Activated CD8-positive, alpha-beta T cell treated with anti-CD3 and anti-CD28 coated beads for 36 hours (primary cell): ENCODE measurements around the gene OR13F1. TPM values are rescaled to one million over a fixed set of nuclear protein-coding genes. Genes with fewer than 3 reads are reported as not detected.
"Not testable (repeated sequence)": the region's sequence is repeated elsewhere in the genome, so short reads cannot be mapped to it uniquely, and the experiment has no call there.

Experiments
- ATAC-seq: fragments of 200-7000 bp; cut with Tn5 transposase; one replicate; pipeline ENCODE4 v1.10.0; 2021; ENCODE audit warnings: mild to moderate bottlenecking, moderate library complexity
- CTCF ChIA-PET: fragments of 350-600 bp; sonication (Branson Sonifier 250); formaldehyde crosslinking; loops from one replicate; lab custom pipeline; 2021; ENCODE audit warnings: antibody characterized with exemption; lab: Charles Lee
- POLR2A ChIA-PET: fragments of 350-600 bp; sonication (Branson Sonifier 250); formaldehyde crosslinking; loops from one replicate; lab custom pipeline; 2021; ENCODE audit warnings: antibody characterized with exemption; lab: Charles Lee
- DNase-seq: peaks from one replicate; pipeline ENCODE4 v3.0.0-alpha.2; 2020
- H3K27ac Mint-ChIP-seq: one replicate; pipeline ENCODE4 v1.8.0; 2021; ENCODE audit warnings: mild to moderate bottlenecking, mixed read lengths
- H3K27me3 Mint-ChIP-seq: one replicate; pipeline ENCODE4 v1.8.0; 2021; ENCODE audit warnings: mixed read lengths
- H3K36me3 Mint-ChIP-seq: one replicate; pipeline ENCODE4 v1.8.0; 2021; ENCODE audit warnings: low read depth, mixed read lengths
- H3K4me1 Mint-ChIP-seq: one replicate; pipeline ENCODE4 v1.8.0; 2021; ENCODE audit warnings: low read depth, mixed read lengths
- H3K4me3 Mint-ChIP-seq: one replicate; pipeline ENCODE4 v1.8.0; 2021; ENCODE audit warnings: mild to moderate bottlenecking, moderate library complexity, mixed read lengths
- H3K9me3 Mint-ChIP-seq: one replicate; pipeline ENCODE4 v1.8.0; 2021; ENCODE audit warnings: mixed read lengths
- CTCF ChIP-seq: fragments of 200-600 bp; IDR thresholded peaks from one replicate; pipeline ENCODE4 v1.8.0; 2022; ENCODE audit warnings: antibody characterized with exemption, mild to moderate bottlenecking
- intact Hi-C: fragments of 100-400 bp; cut with micrococcal nuclease; formaldehyde crosslinking; loops from one replicate; pipeline ENCODE4 v1.10.0; 2022
- total RNA-seq, 2 experiments: library from RNA; stranded (reverse); gene quantifications; one replicate each; pipeline ENCODE4 v1.2.3, GENCODE V29; 2021

OR13F1 gene
- total RNA-seq, 2 experiments from 2014 or later, result not detected

- H3K27me3 Mint-ChIP-seq, result peaks cover 1% of the 10 kb centered on the region
- TF ChIP-seq CTCF, result no peak
- ATAC-seq (no peak), DNase-seq (no peak)
- no peaks in the 10 kb centered on the region for H3K36me3 Mint-ChIP-seq
- no peak overlapping the region for H3K4me3 Mint-ChIP-seq
- H3K4me1 Mint-ChIP-seq, result no peaks in the 10 kb centered on the region
- no peaks in the 10 kb centered on the region for H3K9me3 Mint-ChIP-seq
- CTCF ChIA-PET, result no interaction called here
- intact Hi-C loops, result no loop called here
- no peak overlapping the region for H3K27ac Mint-ChIP-seq
- POLR2A ChIA-PET, result no interaction called here
Observed at GRCh38 chr9:104485014-104485413, 19.0 kb upstream of the OR13F1 start.

GRCh38 chr9:104494808-104495207, 9.3 kb upstream of the OR13F1 start:
- CTCF ChIA-PET, result interaction anchor here (1.0 to 1.5 kb wide), 2 partner anchors 318 to 320 kb away, joined by 3 to 4 read pairs; no protein-coding TSS in a partner anchor
- ATAC-seq (no peak), DNase-seq (no peak)
- Mint-ChIP-seq H3K27me3 (no peaks in the 10 kb centered on the region), H3K9me3 (no peaks in the 10 kb centered on the region), H3K36me3 (no peaks in the 10 kb centered on the region), H3K4me1 (no peaks in the 10 kb centered on the region), H3K4me3 (no peak overlapping the region), H3K27ac (no peak overlapping the region)
- intact Hi-C loops, result no loop called here
- TF ChIP-seq CTCF, result no peak
- POLR2A ChIA-PET, result interaction anchor here (0.7 kb wide), 1 partner anchor 141 kb away, joined by 4 read pairs; no protein-coding TSS in a partner anchor

- intact Hi-C loops, result no loop called here
- ChIA-PET CTCF (no interaction called here), POLR2A (no interaction called here)
- H3K4me1 Mint-ChIP-seq, result no peaks in the 10 kb centered on the region
- no peak for TF ChIP-seq CTCF
- no peaks in the 10 kb centered on the region for H3K36me3 Mint-ChIP-seq
- no peak overlapping the region for H3K4me3 Mint-ChIP-seq
- H3K27ac Mint-ChIP-seq, result no peak overlapping the region
- DNase-seq (no peak), ATAC-seq (no peak)
- no peaks in the 10 kb centered on the region for H3K27me3 Mint-ChIP-seq
- H3K9me3 Mint-ChIP-seq, result peaks cover 4% of the 10 kb centered on the region
Observed at GRCh38 chr9:104503440-104503839, 623 bp upstream of the OR13F1 start.

GRCh38 chr9:104506565-104506964, 2.5 kb downstream of the OR13F1 start:
- Mint-ChIP-seq H3K27me3 (no peaks in the 10 kb centered on the region), H3K36me3 (no peaks in the 10 kb centered on the region), H3K4me3 (no peak overlapping the region), H3K9me3 (peaks cover 4% of the 10 kb centered on the region), H3K27ac (no peak overlapping the region), H3K4me1 (no peaks in the 10 kb centered on the region)
- no peak for TF ChIP-seq CTCF
- no peak for DNase-seq
- ChIA-PET POLR2A (no interaction called here), CTCF (interaction anchor here (1.1 kb wide), 1 partner anchor 186 kb away, joined by 3 read pairs; no protein-coding TSS in a partner anchor)
- ATAC-seq, result no peak
- intact Hi-C loops, result no loop called here

- ATAC-seq, result no peak
- Mint-ChIP-seq H3K27ac (no peak overlapping the region), H3K4me1 (no peaks in the 10 kb centered on the region), H3K4me3 (no peak overlapping the region), H3K27me3 (no peaks in the 10 kb centered on the region), H3K9me3 (no peaks in the 10 kb centered on the region), H3K36me3 (no peaks in the 10 kb centered on the region)
- CTCF ChIA-PET, result no interaction called here
- POLR2A ChIA-PET, result no interaction called here
- no peak for TF ChIP-seq CTCF
- intact Hi-C loops, result no loop called here
- no peak for DNase-seq
Observed at GRCh38 chr9:104514901-104515300, 10.8 kb downstream of the OR13F1 start.

- ATAC-seq, H3K9me3 Mint-ChIP-seq, H3K4me1 Mint-ChIP-seq, DNase-seq, intact Hi-C loops, H3K27ac Mint-ChIP-seq, H3K36me3 Mint-ChIP-seq, H3K27me3 Mint-ChIP-seq, H3K4me3 Mint-ChIP-seq, CTCF ChIA-PET: not testable (repeated sequence)
- POLR2A ChIA-PET, result interaction anchor here (0.6 kb wide), 1 partner anchor 241 kb away, joined by 3 read pairs; no protein-coding TSS in a partner anchor
Observed at GRCh38 chr9:104520241-104520640, 16.2 kb downstream of the OR13F1 start.
